Neural progenitor cell (in vitro differentiated cells): Measurements from ENCODE around the gene BAZ1A.

ENCODE experiments used
- CTCF ChIP-seq: fragments of 200-600 bp; sonication (generic); IDR thresholded peaks from 2 replicates; pipeline ENCODE4 v1.5.1; 2017; ENCODE audit warnings: antibody characterized with exemption, mild to moderate bottlenecking
- EZH2 ChIP-seq: fragments of 200-600 bp; sonication (generic); IDR thresholded peaks from 2 replicates; pipeline ENCODE4 v1.6.1; 2017; ENCODE audit warnings: antibody characterized with exemption, mild to moderate bottlenecking, moderate library complexity

GRCh38 chr14:34711796-34712712, 163.1 kb downstream of the BAZ1A start:
- TF ChIP-seq CTCF (no peak), EZH2 (no peak)
